ENCODE measurements around the gene CAMP. TPM values are rescaled to one million over a fixed set of nuclear protein-coding genes. Genes with fewer than 3 reads are reported as not detected.

Gene CAMP
- total RNA-seq, 1 experiment from 2014 or later, result not detected

- intact Hi-C loops (cut with micrococcal nuclease; ENCODE audit: unreplicated experiment), result loop anchor here (5.0 kb wide), 1 partner anchor 314 kb away; no protein-coding TSS in a partner anchor
These were observed 10.2 kb downstream of the CAMP start for GRCh38 chr3:48233542-48233941.

GRCh38 chr3:48236531-48236930, 13.2 kb downstream of the CAMP start:
- H3K9me3 ChIP-seq (ENCODE audit: low read depth, low read length, poor library complexity, severe bottlenecking), result no peaks in the 10 kb centered on the region
- CTCF ChIA-PET, result no interaction called here
- no peaks in the 10 kb centered on the region for H3K36me3 ChIP-seq (ENCODE audit: insufficient read depth, low read length, poor library complexity, severe bottlenecking)
- H3K4me1 ChIP-seq (ENCODE audit: insufficient read depth, low read length, poor library complexity, severe bottlenecking), result peaks cover 11% of the 10 kb centered on the region
- TF ChIP-seq EZH2 (IDR thresholded peaks at IDR 0.05; ENCODE audit: borderline replicate concordance, low read depth, low read length, poor library complexity, severe bottlenecking) (no peak), CTCF (conservative IDR thresholded peaks at IDR 0.05; ENCODE audit: low read depth, low read length) (no peak)
- POLR2A ChIA-PET (ENCODE audit: low non-redundant PET), result no interaction called here
- DNase-seq (ENCODE audit: low spot score), result no peak
- no peak overlapping the region for H3K27ac ChIP-seq (ENCODE audit: low read depth, low read length, poor library complexity, severe bottlenecking)
- no peaks in the 10 kb centered on the region for H3K27me3 ChIP-seq (replicated peaks; ENCODE audit: insufficient read depth, low read depth, low read length, poor library complexity)
- no peak overlapping the region for H3K4me3 ChIP-seq (ENCODE audit: low read depth, low read length, poor library complexity, severe bottlenecking)
- intact Hi-C loops (cut with micrococcal nuclease; ENCODE audit: unreplicated experiment), result no loop called here
- BruUV-seq (replicated peaks), result no TSS peak

More at GRCh38 chr3:48233542-48233941, 10.2 kb downstream of the CAMP start:
- TF ChIP-seq CTCF (conservative IDR thresholded peaks at IDR 0.05; ENCODE audit: low read depth, low read length), result no peak
- DNase-seq (ENCODE audit: low spot score), result no peak
- Histone ChIP-seq H3K4me1 (ENCODE audit: insufficient read depth, low read length, poor library complexity, severe bottlenecking) (peaks cover 11% of the 10 kb centered on the region), H3K36me3 (ENCODE audit: insufficient read depth, low read length, poor library complexity, severe bottlenecking) (no peaks in the 10 kb centered on the region), H3K9me3 (ENCODE audit: low read depth, low read length, poor library complexity, severe bottlenecking) (no peaks in the 10 kb centered on the region), H3K4me3 (ENCODE audit: low read depth, low read length, poor library complexity, severe bottlenecking) (no peak overlapping the region), H3K27ac (ENCODE audit: low read depth, low read length, poor library complexity, severe bottlenecking) (no peak overlapping the region), H3K27me3 (replicated peaks; ENCODE audit: insufficient read depth, low read depth, low read length, poor library complexity) (no peaks in the 10 kb centered on the region)
- no TSS peak for BruUV-seq (replicated peaks)
- ChIA-PET CTCF (interaction anchor here (1.1 kb wide), 1 partner anchor 203 kb away, joined by 3 read pairs; no protein-coding TSS in a partner anchor), POLR2A (ENCODE audit: low non-redundant PET) (no interaction called here)

GRCh38 chr3:48238531-48239085, 15.3 kb downstream of the CAMP start:
- CTCF ChIA-PET, result no interaction called here

More at GRCh38 chr3:48238531-48239085, 15.3 kb downstream of the CAMP start:
- Histone ChIP-seq H3K27ac (ENCODE audit: low read depth, low read length, poor library complexity, severe bottlenecking) (no peak overlapping the region), H3K27me3 (replicated peaks; ENCODE audit: insufficient read depth, low read depth, low read length, poor library complexity) (no peaks in the 10 kb centered on the region), H3K4me1 (ENCODE audit: insufficient read depth, low read length, poor library complexity, severe bottlenecking) (peaks cover 9% of the 10 kb centered on the region), H3K4me3 (ENCODE audit: low read depth, low read length, poor library complexity, severe bottlenecking) (no peak overlapping the region), H3K36me3 (ENCODE audit: insufficient read depth, low read length, poor library complexity, severe bottlenecking) (no peaks in the 10 kb centered on the region), H3K9me3 (ENCODE audit: low read depth, low read length, poor library complexity, severe bottlenecking) (no peaks in the 10 kb centered on the region)
- POLR2A ChIA-PET (ENCODE audit: low non-redundant PET), result no interaction called here
- intact Hi-C loops (cut with micrococcal nuclease; ENCODE audit: unreplicated experiment), result no loop called here
- no peak for DNase-seq (ENCODE audit: low spot score)
- no TSS peak for BruUV-seq (replicated peaks)
- TF ChIP-seq CTCF (conservative IDR thresholded peaks at IDR 0.05; ENCODE audit: low read depth, low read length), result no peak
- TF ChIP-seq EZH2 (IDR thresholded peaks at IDR 0.05; ENCODE audit: borderline replicate concordance, low read depth, low read length, poor library complexity, severe bottlenecking), result no peak
